NB4 (cell line): ENCODE measurements around the gene GALNTL6.

ENCODE experiments used
- CTCF ChIP-seq: IDR thresholded peaks from one replicate; pipeline ENCODE4 v1.5.1; 2012; ENCODE audit warnings: low read depth, low read length
- MYC ChIP-seq: IDR thresholded peaks from 2 replicates; pipeline ENCODE4 v1.6.1; 2011; ENCODE audit warnings: low read depth, low read length
- POLR2A ChIP-seq: IDR thresholded peaks from 2 replicates; pipeline ENCODE4 v1.6.1; 2011; ENCODE audit warnings: mild to moderate bottlenecking; ENCODE audit not compliant: insufficient read length; ENCODE audit errors: extremely low read depth

- no peak for TF ChIP-seq CTCF
- no peak for TF ChIP-seq POLR2A
- TF ChIP-seq MYC, result no peak
Observed at GRCh38 chr4:173019664-173020063, 1206.5 kb downstream of the GALNTL6 start.
